Esophagus squamous epithelium (tissue), 5 donors: ENCODE measurements around the gene MYO15B. TPM values are rescaled to one million over a fixed set of nuclear protein-coding genes. Genes with fewer than 3 reads are reported as not detected.

Experiments
- DNase-seq: peaks from one replicate; lab custom pipeline; 2025; lab: John Stamatoyannopoulos, UW
- H3K27ac ChIP-seq, 4 donors: fragments of 200-600 bp; sonication (generic); one replicate each; pipeline ENCODE4 v1.5.1; 2016 to 2019; ENCODE audit warnings: mild to moderate bottlenecking in 1 of 4
- H3K27me3 ChIP-seq, 4 donors: fragments of 200-600 bp; sonication (generic); 1 replicate in 3 of 4; 2 replicates in 1 of 4; pipeline versions ENCODE4 v1.5.1 to v1.6.0; 2017 to 2021; ENCODE audit warnings: antibody characterized with exemption in 1 of 4
- H3K36me3 ChIP-seq, 3 donors: fragments of 200-600 bp; sonication (generic); one replicate each; pipeline ENCODE4 v1.5.1; 2016 to 2019
- H3K4me1 ChIP-seq, 3 donors: fragments of 200-600 bp; sonication (generic); one replicate each; pipeline ENCODE4 v1.5.1; 2017 to 2019
- H3K4me3 ChIP-seq, 4 donors: fragments of 200-600 bp; sonication (generic); 1 replicate in 3 of 4; 2 replicates in 1 of 4; pipeline ENCODE4 v1.5.1; 2016 to 2019; ENCODE audit warnings: mild to moderate bottlenecking in 2 of 4, moderate library complexity in 1 of 4
- H3K9me3 ChIP-seq, 3 donors: fragments of 200-600 bp; sonication (generic); one replicate each; pipeline ENCODE4 v1.5.1; 2016 to 2019
- POLR2A ChIP-seq, 4 donors: fragments of 450-650 bp; IDR thresholded peaks; one replicate each; pipeline ENCODE4 v1.6.1; 2017; ENCODE audit warnings: antibody characterized with exemption in 4 of 4, mild to moderate bottlenecking in 4 of 4, moderate library complexity in 3 of 4
- WGBS, 2 donors: methylation state at CpG; one replicate each; pipeline ENCODE4 v1.1.5; 2018; 5-methylcytosine and 5-hydroxymethylcytosine counted together
- intact Hi-C: fragments of 100-400 bp; cut with DNase I; formaldehyde crosslinking; loops from one replicate; pipeline ENCODE4 v1.15.0; 2022
- total RNA-seq, 4 donors: library from RNA; depleted of rRNA; stranded (reverse); fragments of >200 nt; gene quantifications; one replicate each; pipeline ENCODE4 v1.1.0, GENCODE V29; 2016
- TF ChIP-seq, protein P1 (sequence below), 6 experiments: fragments of 450-650 bp in 4 of 6; fragments of 200-600 bp in 2 of 6; sonication (generic) in 2 of 6; IDR thresholded peaks; one replicate each; pipeline ENCODE4 v1.5.1; 2016 to 2019; ENCODE audit warnings: antibody characterized with exemption in 6 of 6, mild to moderate bottlenecking in 4 of 6, moderate library complexity in 4 of 6
- donor health status: DM: yes; HTN: yes; CAD: no.

The MYO15B gene
- total RNA-seq, 4 donors from 2014 or later, result 6.3 to 60.7 (median 10.4) TPM

DNA sequence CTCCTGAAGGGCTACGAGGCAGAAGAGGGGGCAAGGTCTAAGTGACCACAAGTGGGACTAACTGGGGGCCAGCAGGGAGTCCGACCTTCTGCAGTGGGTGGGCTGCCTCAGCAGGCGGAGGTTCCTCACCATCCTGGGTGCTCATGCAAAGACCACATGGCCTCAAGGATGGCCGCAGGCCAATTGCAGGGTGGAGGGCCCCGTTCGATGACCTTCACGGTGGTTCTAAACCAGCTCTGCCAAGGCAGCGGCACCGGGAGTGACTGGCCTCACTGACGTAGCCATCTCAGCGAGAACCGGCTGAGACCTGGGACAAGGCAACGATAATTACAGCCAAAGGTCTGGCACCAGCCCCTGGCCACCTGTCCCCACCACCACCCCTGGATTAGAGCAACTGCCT lies 51.3 kb downstream of the MYO15B start:
- Histone ChIP-seq H3K27ac (peak overlapping the region; percentile 63 to 89 (median 81)), H3K4me3 (peak overlapping the region in 2 of 4 donors; percentile 48 to 49), H3K4me1 (peaks cover 18 to 76% (median 29%) of the 10 kb centered on the region in 3 donors), H3K36me3 (peaks cover 0 to 34% (median 0%) of the 10 kb centered on the region in 3 donors), H3K9me3 (no peaks in the 10 kb centered on the region), H3K27me3 (no peaks in the 10 kb centered on the region)
- no peak for DNase-seq
- no peak for TF ChIP-seq POLR2A (IDR thresholded peaks at IDR 0.05)
- TF ChIP-seq, protein P1, sequence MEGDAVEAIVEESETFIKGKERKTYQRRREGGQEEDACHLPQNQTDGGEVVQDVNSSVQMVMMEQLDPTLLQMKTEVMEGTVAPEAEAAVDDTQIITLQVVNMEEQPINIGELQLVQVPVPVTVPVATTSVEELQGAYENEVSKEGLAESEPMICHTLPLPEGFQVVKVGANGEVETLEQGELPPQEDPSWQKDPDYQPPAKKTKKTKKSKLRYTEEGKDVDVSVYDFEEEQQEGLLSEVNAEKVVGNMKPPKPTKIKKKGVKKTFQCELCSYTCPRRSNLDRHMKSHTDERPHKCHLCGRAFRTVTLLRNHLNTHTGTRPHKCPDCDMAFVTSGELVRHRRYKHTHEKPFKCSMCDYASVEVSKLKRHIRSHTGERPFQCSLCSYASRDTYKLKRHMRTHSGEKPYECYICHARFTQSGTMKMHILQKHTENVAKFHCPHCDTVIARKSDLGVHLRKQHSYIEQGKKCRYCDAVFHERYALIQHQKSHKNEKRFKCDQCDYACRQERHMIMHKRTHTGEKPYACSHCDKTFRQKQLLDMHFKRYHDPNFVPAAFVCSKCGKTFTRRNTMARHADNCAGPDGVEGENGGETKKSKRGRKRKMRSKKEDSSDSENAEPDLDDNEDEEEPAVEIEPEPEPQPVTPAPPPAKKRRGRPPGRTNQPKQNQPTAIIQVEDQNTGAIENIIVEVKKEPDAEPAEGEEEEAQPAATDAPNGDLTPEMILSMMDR (IDR thresholded peaks at IDR 0.05), result no peak
- WGBS, 2 donors, result 100% methylated on average over 1 of the region's 13 CpGs
- intact Hi-C loops, result no loop called here

DNA sequence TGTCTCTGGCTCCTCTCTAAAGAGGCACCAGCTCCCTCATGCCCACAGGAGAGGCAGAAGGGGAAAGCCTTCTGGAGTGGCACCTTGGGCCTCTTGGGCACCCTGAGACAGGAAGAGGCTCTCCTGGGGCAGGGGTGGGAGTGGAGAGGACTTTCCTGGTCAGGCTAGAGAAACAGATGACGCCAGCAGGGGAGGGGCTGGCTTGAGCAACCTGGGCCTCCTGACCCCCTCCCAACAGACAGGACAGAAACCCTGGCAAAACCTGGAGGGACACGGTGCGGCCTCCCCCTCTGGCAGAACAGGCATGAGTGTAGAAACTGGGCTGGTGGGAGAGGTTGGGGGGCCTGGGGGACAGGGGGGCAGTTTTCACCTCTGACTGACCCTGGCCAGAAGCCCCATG lies 51.7 kb downstream of the MYO15B start:
- Histone ChIP-seq H3K9me3 (no peaks in the 10 kb centered on the region), H3K4me3 (peak overlapping the region in 3 of 4 donors; percentile 43 to 49 (median 48)), H3K27me3 (no peaks in the 10 kb centered on the region), H3K36me3 (peaks cover 0 to 34% (median 0%) of the 10 kb centered on the region in 3 donors), H3K4me1 (peaks cover 18 to 76% (median 27%) of the 10 kb centered on the region in 3 donors), H3K27ac (peak overlapping the region; percentile 63 to 89 (median 81))
- 100% methylated on average over 1 of the region's 3 CpGs; no CpG with 5 or more reads in 1 of the 2 donors for WGBS, 2 donors
- intact Hi-C loops, result no loop called here
- TF ChIP-seq, protein P1 (IDR thresholded peaks at IDR 0.05), result no peak
- TF ChIP-seq POLR2A (IDR thresholded peaks at IDR 0.05), result no peak
- DNase-seq, result no peak

DNA sequence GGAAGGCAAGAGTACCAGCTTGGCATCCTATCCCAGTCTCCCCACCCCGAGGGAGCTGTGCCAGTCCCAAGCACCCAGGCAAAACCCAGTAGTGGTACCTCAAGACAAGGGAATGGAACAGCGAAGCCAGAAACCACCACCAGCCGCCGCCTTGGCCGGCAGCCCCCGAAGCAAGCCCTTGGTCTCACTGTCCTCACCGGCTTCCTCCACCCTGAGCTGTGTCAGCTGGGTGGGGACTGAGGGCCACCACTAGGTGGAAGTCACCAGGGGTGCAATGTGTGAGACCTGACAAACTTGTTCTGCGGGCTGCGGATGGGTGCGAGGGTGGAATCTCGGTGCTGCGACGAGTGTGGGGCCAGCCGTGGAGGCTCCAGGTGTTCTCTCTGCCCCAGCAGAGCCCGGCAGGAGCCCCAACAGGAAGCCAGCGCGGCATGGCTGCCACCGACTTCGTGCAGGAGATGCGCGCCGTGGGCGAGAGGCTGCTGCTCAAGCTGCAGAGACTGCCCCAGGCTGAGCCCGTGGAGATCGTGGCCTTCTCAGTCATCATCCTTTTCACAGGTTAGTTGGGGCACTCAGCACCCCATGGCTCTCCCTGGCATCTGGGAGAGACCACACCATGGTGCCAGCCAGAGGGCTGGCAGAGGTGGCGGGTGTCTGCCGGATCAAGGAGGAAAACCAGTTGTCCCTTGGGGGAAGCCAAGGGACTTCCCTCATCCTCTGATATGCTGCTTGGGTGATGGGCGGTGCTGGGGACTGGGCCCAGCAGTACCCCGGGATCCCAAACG lies 52.4 kb downstream of the MYO15B start:
- intact Hi-C loops, result no loop called here
- no peak for DNase-seq
- TF ChIP-seq, protein P1 (IDR thresholded peaks at IDR 0.05), result peak in 4 of 6 experiments; percentile 42 to 67 (median 54)
- peak in 1 of 4 donors; percentile 11 for TF ChIP-seq POLR2A (IDR thresholded peaks at IDR 0.05)
- Histone ChIP-seq H3K9me3 (no peaks in the 10 kb centered on the region), H3K27me3 (no peaks in the 10 kb centered on the region), H3K4me1 (peaks cover 18 to 77% (median 25%) of the 10 kb centered on the region in 3 donors), H3K36me3 (peaks cover 0 to 34% (median 0%) of the 10 kb centered on the region in 3 donors), H3K4me3 (peak overlapping the region; percentile 25 to 49 (median 46)), H3K27ac (peak overlapping the region; percentile 77 to 89 (median 84))
- 92% methylated on average over 8 of the region's 30 CpGs; no CpG with 5 or more reads in 1 of the 2 donors for WGBS, 2 donors

DNA sequence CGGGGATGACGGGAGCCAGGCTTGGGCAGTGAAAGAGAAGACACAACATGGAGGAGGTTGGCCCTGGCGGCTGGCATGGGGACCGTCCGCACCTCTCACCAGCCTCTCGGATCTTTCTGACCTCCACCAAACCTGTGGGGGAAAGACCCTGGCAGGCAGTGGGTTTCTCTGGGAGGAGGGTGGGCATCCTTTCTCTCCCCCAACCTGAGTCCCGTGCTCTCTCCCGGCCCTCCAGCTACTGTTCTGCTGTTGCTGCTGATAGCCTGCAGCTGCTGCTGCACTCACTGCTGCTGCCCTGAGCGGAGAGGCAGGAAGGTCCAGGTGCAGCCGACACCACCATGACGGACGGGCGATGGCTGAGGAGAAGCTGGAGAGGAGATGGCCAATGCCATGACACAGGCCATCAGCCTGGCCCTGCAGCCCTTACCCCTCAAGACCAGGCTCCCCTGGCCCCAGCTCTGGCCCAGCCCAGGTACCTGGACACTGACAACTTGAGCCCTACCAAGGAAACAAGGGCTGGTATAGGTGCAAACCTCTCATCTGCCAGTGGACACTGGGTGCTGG lies 53.0 kb downstream of the MYO15B start:
- Histone ChIP-seq H3K9me3 (no peaks in the 10 kb centered on the region), H3K4me3 (peak overlapping the region; percentile 25 to 49 (median 46)), H3K27me3 (no peaks in the 10 kb centered on the region), H3K36me3 (peaks cover 0 to 29% (median 0%) of the 10 kb centered on the region in 3 donors), H3K27ac (peak overlapping the region; percentile 77 to 89 (median 84)), H3K4me1 (peaks cover 18 to 83% (median 25%) of the 10 kb centered on the region in 3 donors)
- 92 to 100% methylated on average over 5 to 7 of the region's 13 CpGs for WGBS, 2 donors
- intact Hi-C loops, result no loop called here
- DNase-seq, result no peak
- TF ChIP-seq, protein P1 (IDR thresholded peaks at IDR 0.05), result no peak
- no peak for TF ChIP-seq POLR2A (IDR thresholded peaks at IDR 0.05)
